Peyer's patch (tissue), 4 donors: ENCODE measurements around the gene ZBTB7C. TPM values are rescaled to one million over a fixed set of nuclear protein-coding genes. Genes with fewer than 3 reads are reported as not detected.

ENCODE experiments used
- DNase-seq, 3 donors: peaks; one replicate each; pipeline ENCODE4 v3.0.0-alpha.2; 2017 to 2019
- H3K27ac ChIP-seq, 4 donors: fragments of 200-600 bp; sonication (generic); one replicate each; pipeline ENCODE4 v1.5.1; 2016 to 2019
- H3K27me3 ChIP-seq, 2 donors: fragments of 200-600 bp; sonication (generic); one replicate each; pipeline ENCODE4 v1.5.1; 2019
- H3K36me3 ChIP-seq, 3 donors: fragments of 200-600 bp; sonication (generic); one replicate each; pipeline ENCODE4 v1.5.1; 2016 to 2019
- H3K4me1 ChIP-seq, 4 donors: fragments of 200-600 bp; sonication (generic); one replicate each; pipeline ENCODE4 v1.5.1; 2016 to 2019
- H3K4me3 ChIP-seq, 4 donors: fragments of 200-600 bp; sonication (generic); 1 replicate in 3 of 4; 2 replicates in 1 of 4; pipeline ENCODE4 v1.5.1; 2016 to 2019; ENCODE audit warnings: mild to moderate bottlenecking in 1 of 4
- H3K9me3 ChIP-seq, 4 donors: fragments of 200-600 bp; sonication (generic); one replicate each; pipeline ENCODE4 v1.5.1; 2016 to 2019; ENCODE audit warnings: mild to moderate bottlenecking in 1 of 4
- POLR2A ChIP-seq, 2 donors: fragments of 450-650 bp; IDR thresholded peaks; one replicate each; pipeline ENCODE4 v1.5.1; 2017; ENCODE audit warnings: antibody characterized with exemption in 2 of 2, mild to moderate bottlenecking in 2 of 2, moderate library complexity in 2 of 2
- total RNA-seq, 4 donors: library from RNA; depleted of rRNA; stranded (reverse); fragments of >200 nt; gene quantifications; one replicate each; pipeline ENCODE4 v1.1.0, GENCODE V29; 2016
- TF ChIP-seq, protein P1 (sequence below), 6 experiments: fragments of 450-650 bp in 4 of 6; fragments of 200-600 bp in 2 of 6; sonication (generic) in 1 of 6; IDR thresholded peaks; one replicate each; pipeline ENCODE4 v1.5.1; 2017 to 2019; ENCODE audit warnings: antibody characterized with exemption in 6 of 6, mild to moderate bottlenecking in 3 of 6, moderate library complexity in 1 of 6

Gene ZBTB7C
- total RNA-seq, 4 donors from 2014 or later = 10.5 to 15.7 (median 14.2) TPM

DNA sequence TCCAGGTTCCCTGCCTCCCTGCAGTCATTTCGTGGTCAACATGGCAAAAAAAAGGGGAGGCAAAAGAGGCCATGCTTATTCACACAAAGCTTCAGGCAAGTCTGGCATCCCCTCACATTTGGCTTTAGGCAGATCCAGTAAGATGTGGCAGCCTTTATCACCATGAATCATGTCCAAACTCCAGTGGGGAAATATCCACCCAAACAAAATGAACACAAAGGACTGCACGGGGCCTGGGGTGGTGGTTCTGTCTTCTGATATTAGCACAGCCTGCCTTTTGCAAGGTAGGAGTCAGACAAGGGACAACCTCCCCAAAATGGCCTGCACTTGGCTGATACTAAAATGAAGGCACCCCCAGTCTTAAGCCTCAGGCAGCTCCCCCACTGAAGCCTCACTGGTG is 129.9 kb downstream of the ZBTB7C start:
- Histone ChIP-seq H3K4me1 (no peaks in the 10 kb centered on the region), H3K4me3 (no peak overlapping the region), H3K9me3 (no peaks in the 10 kb centered on the region), H3K36me3 (no peaks in the 10 kb centered on the region), H3K27ac (no peak overlapping the region), H3K27me3 (no peaks in the 10 kb centered on the region)
- TF ChIP-seq, protein P1, sequence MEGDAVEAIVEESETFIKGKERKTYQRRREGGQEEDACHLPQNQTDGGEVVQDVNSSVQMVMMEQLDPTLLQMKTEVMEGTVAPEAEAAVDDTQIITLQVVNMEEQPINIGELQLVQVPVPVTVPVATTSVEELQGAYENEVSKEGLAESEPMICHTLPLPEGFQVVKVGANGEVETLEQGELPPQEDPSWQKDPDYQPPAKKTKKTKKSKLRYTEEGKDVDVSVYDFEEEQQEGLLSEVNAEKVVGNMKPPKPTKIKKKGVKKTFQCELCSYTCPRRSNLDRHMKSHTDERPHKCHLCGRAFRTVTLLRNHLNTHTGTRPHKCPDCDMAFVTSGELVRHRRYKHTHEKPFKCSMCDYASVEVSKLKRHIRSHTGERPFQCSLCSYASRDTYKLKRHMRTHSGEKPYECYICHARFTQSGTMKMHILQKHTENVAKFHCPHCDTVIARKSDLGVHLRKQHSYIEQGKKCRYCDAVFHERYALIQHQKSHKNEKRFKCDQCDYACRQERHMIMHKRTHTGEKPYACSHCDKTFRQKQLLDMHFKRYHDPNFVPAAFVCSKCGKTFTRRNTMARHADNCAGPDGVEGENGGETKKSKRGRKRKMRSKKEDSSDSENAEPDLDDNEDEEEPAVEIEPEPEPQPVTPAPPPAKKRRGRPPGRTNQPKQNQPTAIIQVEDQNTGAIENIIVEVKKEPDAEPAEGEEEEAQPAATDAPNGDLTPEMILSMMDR (IDR thresholded peaks at IDR 0.05) = no peak
- no peak for TF ChIP-seq POLR2A (IDR thresholded peaks at IDR 0.05)
- DNase-seq = no peak

DNA sequence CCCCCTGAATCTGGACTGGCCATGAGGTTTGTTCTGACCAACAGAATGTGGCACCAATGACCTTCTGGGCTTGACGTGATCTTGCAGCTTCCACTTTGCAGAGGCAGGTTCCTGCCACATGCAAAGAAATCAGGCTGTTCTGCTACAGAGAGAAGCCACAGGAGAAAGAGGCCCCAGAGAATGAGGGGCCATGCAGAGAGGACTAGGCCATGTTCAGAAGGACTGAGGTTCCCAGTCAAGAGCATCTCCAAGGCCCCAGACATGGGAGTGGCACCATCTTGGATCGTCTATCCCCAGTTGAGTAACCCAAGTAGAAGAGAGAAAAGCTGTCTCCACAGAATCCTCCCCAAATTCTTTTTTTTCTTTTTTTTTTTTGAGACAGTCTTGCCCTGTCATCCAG is 131.1 kb downstream of the ZBTB7C start:
- no peaks in the 10 kb centered on the region for H3K36me3 ChIP-seq
- H3K9me3 ChIP-seq = no peaks in the 10 kb centered on the region
- no peak overlapping the region for H3K27ac ChIP-seq
- H3K4me3 ChIP-seq = no peak overlapping the region
- H3K4me1 ChIP-seq = no peaks in the 10 kb centered on the region
- no peak for DNase-seq
- H3K27me3 ChIP-seq = no peaks in the 10 kb centered on the region
- no peak for TF ChIP-seq POLR2A (IDR thresholded peaks at IDR 0.05)
- TF ChIP-seq, protein P1 (IDR thresholded peaks at IDR 0.05) = no peak

DNA sequence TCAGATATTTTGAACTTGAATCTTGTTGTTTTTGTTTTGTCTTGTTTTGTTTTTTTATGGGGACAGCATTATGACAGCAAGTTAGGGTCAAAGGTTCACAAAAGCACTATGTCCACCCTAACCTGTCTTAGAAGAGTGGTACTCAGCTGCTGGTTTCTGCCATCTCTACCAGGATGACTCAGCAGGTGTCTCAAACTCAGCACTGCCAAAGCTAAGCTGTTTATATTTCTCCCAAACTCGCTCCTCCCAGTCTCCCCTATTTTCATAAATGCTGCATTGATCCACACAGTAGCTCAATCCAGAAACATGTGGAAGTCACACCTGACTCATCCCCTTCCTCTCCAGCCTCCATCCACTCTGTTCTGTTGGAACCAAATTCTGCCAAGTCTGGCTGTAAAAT is 134.9 kb downstream of the ZBTB7C start:
- Histone ChIP-seq H3K4me3 (no peak overlapping the region), H3K9me3 (no peaks in the 10 kb centered on the region), H3K4me1 (no peaks in the 10 kb centered on the region), H3K27ac (no peak overlapping the region), H3K36me3 (no peaks in the 10 kb centered on the region), H3K27me3 (no peaks in the 10 kb centered on the region)
- TF ChIP-seq, protein P1 (IDR thresholded peaks at IDR 0.05) = no peak
- no peak for TF ChIP-seq POLR2A (IDR thresholded peaks at IDR 0.05)
- DNase-seq = no peak

DNA sequence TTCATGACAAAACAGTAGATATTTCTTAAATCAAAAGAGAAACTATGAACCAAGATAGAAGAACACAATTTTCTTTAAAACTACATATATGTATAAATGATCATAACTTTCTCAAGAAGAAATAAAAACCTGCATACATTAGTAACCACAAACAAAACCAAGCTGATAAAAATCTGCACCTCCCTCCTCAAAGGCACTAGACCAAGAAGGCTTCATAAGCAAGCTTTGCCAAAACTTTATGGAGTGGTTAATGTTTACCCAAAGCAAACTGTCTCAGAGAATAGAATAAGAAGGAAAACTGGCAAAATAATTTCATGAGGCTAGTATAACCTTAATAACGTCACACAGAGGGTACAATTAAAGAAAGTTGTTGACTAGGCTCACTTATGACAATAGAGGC is 138.3 kb downstream of the ZBTB7C start:
- no peak for DNase-seq
- Histone ChIP-seq H3K27me3 (no peaks in the 10 kb centered on the region), H3K27ac (no peak overlapping the region), H3K9me3 (no peaks in the 10 kb centered on the region), H3K4me1 (no peaks in the 10 kb centered on the region), H3K4me3 (no peak overlapping the region), H3K36me3 (no peaks in the 10 kb centered on the region)
- TF ChIP-seq, protein P1 (IDR thresholded peaks at IDR 0.05) = no peak
- no peak for TF ChIP-seq POLR2A (IDR thresholded peaks at IDR 0.05)

DNA sequence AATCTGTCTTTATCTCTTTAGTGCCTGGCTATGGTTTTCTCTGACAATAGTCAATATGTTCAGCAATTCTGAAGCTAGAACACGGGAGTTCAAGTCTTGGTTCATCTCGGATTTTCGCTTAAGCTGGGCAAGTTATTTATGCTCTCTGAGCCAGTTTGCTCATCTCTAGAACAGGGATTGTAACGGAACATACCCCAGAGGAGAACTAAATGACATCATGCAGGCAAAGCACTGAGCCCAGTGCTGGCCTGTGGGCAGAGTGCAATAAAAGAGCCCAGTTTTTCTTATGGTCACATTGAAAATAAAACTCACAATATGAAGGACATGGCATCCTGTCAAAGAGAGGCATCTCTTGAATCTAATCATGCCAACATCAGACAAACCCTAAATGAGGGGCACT is 143.9 kb downstream of the ZBTB7C start:
- no peak for TF ChIP-seq POLR2A (IDR thresholded peaks at IDR 0.05)
- TF ChIP-seq, protein P1 (IDR thresholded peaks at IDR 0.05) = no peak

More for the DNA sequence above, 143.9 kb downstream of the ZBTB7C start:
- no peaks in the 10 kb centered on the region for H3K4me1 ChIP-seq
- no peak overlapping the region for H3K4me3 ChIP-seq
- no peaks in the 10 kb centered on the region for H3K27me3 ChIP-seq
- no peaks in the 10 kb centered on the region for H3K36me3 ChIP-seq
- no peak overlapping the region for H3K27ac ChIP-seq
- H3K9me3 ChIP-seq = no peaks in the 10 kb centered on the region
- no peak for DNase-seq
